GM12872 (cell line): Measurements from ENCODE around the gene PDPN.

Experiments
- CTCF ChIP-seq: IDR thresholded peaks from 3 replicates; pipeline ENCODE4 v1.5.1; 2011; ENCODE audit warnings: low read depth, mild to moderate bottlenecking, low read length, moderate library complexity; ENCODE audit not compliant: insufficient read depth

Gene PDPN

GRCh38 chr1:13617773-13618172 is 34.1 kb downstream of the PDPN start:
- no peak for TF ChIP-seq CTCF

- TF ChIP-seq CTCF: no peak
These were observed 34.9 kb downstream of the PDPN start for GRCh38 chr1:13618483-13618882.

GRCh38 chr1:13619909-13620308 is 36.3 kb downstream of the PDPN start:
- TF ChIP-seq CTCF: no peak

- no peak for TF ChIP-seq CTCF
These were observed 37.2 kb downstream of the PDPN start for GRCh38 chr1:13620825-13621224.

DNA sequence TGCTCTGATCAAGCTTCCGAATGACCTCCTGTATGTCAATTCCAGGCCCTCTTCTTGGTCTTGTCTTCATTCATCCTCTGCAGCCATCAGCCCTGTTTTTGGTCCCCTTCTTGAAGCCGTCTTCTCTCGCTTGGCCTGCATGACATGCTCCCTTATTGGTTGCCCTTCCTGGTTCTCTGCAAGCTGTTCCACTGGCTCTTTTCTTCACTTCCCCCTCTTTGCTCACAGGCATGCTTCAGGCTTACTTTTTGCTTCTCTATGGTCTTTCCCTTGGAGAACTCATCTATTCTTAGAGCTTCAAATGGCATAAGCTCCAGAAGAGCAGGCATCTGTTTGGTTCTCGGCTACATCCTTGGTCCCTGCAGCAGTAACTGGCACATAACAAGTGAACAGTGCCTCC is 38.8 kb downstream of the PDPN start:
- TF ChIP-seq CTCF: no peak

GRCh38 chr1:13623021-13623637 is 39.5 kb downstream of the PDPN start:
- TF ChIP-seq CTCF: no peak

DNA sequence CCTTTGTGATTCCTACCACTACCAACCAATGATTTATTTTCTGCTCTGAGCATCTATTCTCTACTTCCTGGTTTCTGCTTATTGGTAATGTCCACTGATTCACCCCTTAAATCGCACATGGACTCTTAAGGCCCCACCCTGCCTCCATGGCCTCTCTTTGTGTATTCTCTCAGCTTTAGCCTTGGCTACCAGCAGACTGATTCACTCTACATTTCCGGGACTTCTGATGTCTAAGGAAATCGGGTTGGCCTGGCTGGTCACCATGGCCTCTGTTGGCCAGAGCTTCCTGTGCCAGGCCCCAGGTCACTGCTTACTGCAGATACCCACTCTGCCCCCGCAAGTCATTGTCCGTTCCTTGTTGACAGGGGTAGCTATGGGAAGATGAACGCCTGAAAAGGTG is 40.9 kb downstream of the PDPN start:
- TF ChIP-seq CTCF: no peak
